HepG2 (cell line): Measurements from ENCODE around the gene SLC22A14. TPM values are rescaled to one million over a fixed set of nuclear protein-coding genes. Genes with fewer than 3 reads are reported as not detected.

Experiments used
- CREM ChIP-seq, 2 experiments: sonication (generic) in 1 of 2; formaldehyde crosslinking in 1 of 2; IDR thresholded peaks; 2 replicates each; pipeline versions ENCODE4 v1.4.0 to v1.6.1; 2016 to 2020; ENCODE audit warnings: antibody characterized with exemption in 1 of 2, mild to moderate bottlenecking in 1 of 2, missing genetic modification reagents in 1 of 2
- FOSL2 ChIP-seq: sonication (generic); formaldehyde crosslinking; IDR thresholded peaks from 2 replicates; pipeline ENCODE4 v1.4.0; 2020; ENCODE audit warnings: missing genetic modification reagents
- MAZ ChIP-seq, 2 experiments: sonication (generic) in 1 of 2; formaldehyde crosslinking in 1 of 2; IDR thresholded peaks; 2 replicates each; pipeline versions ENCODE4 v1.5.0 to v1.6.1; 2012 to 2020; ENCODE audit warnings: low read depth in 2 of 2, mild to moderate bottlenecking in 2 of 2, borderline replicate concordance in 1 of 2, improper control_type of control experiment in 1 of 2, low read length in 1 of 2, missing genetic modification reagents in 1 of 2, moderate library complexity in 1 of 2
- MEIS1 ChIP-seq: sonication (generic); formaldehyde crosslinking; IDR thresholded peaks from 2 replicates; pipeline ENCODE4 v1.9.0; 2021; ENCODE audit warnings: mild to moderate bottlenecking, missing genetic modification reagents, moderate library complexity, borderline replicate concordance
- RBFOX2 ChIP-seq: fragments of 200-400 bp; formaldehyde crosslinking; IDR thresholded peaks from 2 replicates; pipeline ENCODE4 v1.6.1; 2017; ENCODE audit warnings: low read depth, mild to moderate bottlenecking, low read length
- RCOR2 ChIP-seq: IDR thresholded peaks from 2 replicates; pipeline ENCODE4 v1.6.1; 2016; ENCODE audit warnings: missing biosample characterization, missing genetic modification reagents
- ZBTB21 ChIP-seq: sonication (generic); formaldehyde crosslinking; IDR thresholded peaks from 2 replicates; pipeline ENCODE4 v1.4.0; 2020; ENCODE audit warnings: missing genetic modification reagents
- ZNF24 ChIP-seq: fragments of 450-650 bp; IDR thresholded peaks from 2 replicates; pipeline ENCODE4 v1.6.1; 2017; ENCODE audit warnings: antibody characterized with exemption, mild to moderate bottlenecking
- ZNF674 ChIP-seq: sonication (generic); formaldehyde crosslinking; IDR thresholded peaks from 2 replicates; pipeline ENCODE4 v1.5.0; 2020; ENCODE audit warnings: low read depth, mild to moderate bottlenecking, missing genetic modification reagents
- polyA plus RNA-seq, 8 experiments: library from polyadenylated mRNA; depleted of rRNA in 3 of 8; stranded (reverse) in 7 of 8; unstranded in 1 of 8; fragments of >200 nt; fragmentation: Illumina TruSeq in 4 of 8; extraction: Trizol in 4 of 8; gene quantifications; 2 replicates each; pipeline versions ENCODE4 v1.2.1 to v1.2.3, GENCODE V29; 2011 to 2016; ENCODE audit warnings: low read depth in 4 of 8, missing spikeins in 1 of 8, mixed read lengths in 1 of 8; ENCODE audit not compliant: insufficient read depth in 1 of 8
- total RNA-seq, 5 experiments: library from RNA; depleted of rRNA; stranded (reverse); fragments of >200 nt; fragmentation: Illumina TruSeq; extraction: Trizol; gene quantifications; 2 replicates each; pipeline ENCODE4 v1.2.3, GENCODE V29; 2016; ENCODE audit warnings: low read depth in 1 of 5
- TF ChIP-seq, protein P1 (sequence below): IDR thresholded peaks from 2 replicates; pipeline ENCODE4 v1.6.1; 2016; ENCODE audit warnings: mild to moderate bottlenecking
- TF ChIP-seq, protein P2 (sequence below): sonication (generic); formaldehyde crosslinking; IDR thresholded peaks from 2 replicates; pipeline ENCODE4 v1.5.1; 2020; ENCODE audit warnings: missing genetic modification reagents, mild to moderate bottlenecking, borderline replicate concordance
- TF ChIP-seq, protein P3 (sequence below): sonication (generic); formaldehyde crosslinking; IDR thresholded peaks from 2 replicates; pipeline ENCODE4 v1.4.0; 2020; ENCODE audit warnings: mild to moderate bottlenecking, missing genetic modification reagents
- TF ChIP-seq, protein P4 (sequence below): IDR thresholded peaks from 2 replicates; pipeline ENCODE4 v1.6.1; 2016; ENCODE audit warnings: low read depth, control low read depth
- TF ChIP-seq, protein P5 (sequence below): sonication (generic); formaldehyde crosslinking; IDR thresholded peaks from 2 replicates; pipeline ENCODE4 v1.5.0; 2020; ENCODE audit warnings: missing genetic modification reagents

Gene SLC22A14
- total and polyA plus RNA-seq, 2 of the 13 experiments (the other 11 are each of a cell fraction or from before 2014, with no cell fraction given), result 0.03 TPM; not detected in 1

DNA sequence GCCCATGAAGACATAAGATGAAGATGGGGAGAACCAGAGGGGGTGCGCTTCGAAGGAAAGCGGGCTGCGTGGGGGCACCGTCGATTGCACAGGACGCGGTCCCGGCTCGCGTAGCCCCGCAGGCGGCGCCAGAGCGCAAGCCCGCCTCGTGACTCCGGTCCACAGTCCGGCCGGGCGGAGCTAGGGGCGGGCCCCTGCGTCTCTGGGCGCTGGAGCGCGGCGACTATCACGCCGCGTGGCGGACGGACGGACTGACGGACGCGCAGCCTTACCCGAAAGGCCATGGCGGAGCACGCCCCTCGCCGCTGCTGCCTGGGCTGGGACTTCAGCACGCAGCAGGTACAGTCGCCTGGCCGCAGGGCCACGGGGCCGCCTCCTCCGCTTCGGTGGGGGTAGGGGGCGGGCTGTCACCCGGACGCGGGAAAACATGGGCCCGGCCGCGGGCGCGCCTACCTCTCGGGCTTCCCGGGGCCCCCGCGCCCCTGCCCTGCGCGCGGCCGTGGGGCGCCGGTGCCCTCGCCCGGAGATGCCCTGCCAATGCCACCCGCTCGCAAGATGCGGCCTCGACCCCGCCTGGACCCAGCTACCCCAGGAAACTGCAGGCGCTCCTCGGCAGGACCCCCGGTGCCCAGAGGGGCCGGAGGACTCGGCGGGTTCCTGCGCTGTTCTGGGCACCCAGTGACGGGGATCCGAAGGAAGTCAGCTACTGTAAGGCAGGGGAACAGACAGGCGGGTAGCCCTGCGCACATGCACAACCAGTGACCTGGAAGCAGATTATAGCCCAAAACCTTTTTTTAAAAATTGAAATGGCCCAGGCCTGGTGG is 64.7 kb downstream of the SLC22A14 start, which contains the start of gene XYLB (continued):
- TF ChIP-seq MAZ (IDR thresholded peaks at IDR 0.05; ENCODE audit: borderline replicate concordance, low read depth, low read length) (no peak), MAZ (CRISPR knock-in tag; IDR thresholded peaks at IDR 0.05; ENCODE audit: low read depth) (peak; percentile 95), MEIS1 (peak; percentile 91; the same call in 1 of the 2 replicates), ZNF24 (peak; percentile 3; the same call in 1 of the 2 replicates), FOSL2 (peak; percentile 68), RBFOX2 (peak; percentile 95), CREM (IDR thresholded peaks at IDR 0.05) (no peak), CREM (CRISPR knock-in tag; IDR thresholded peaks at IDR 0.05) (no peak), ZBTB21 (CRISPR knock-in tag) (no peak), RCOR2 (CRISPR knock-in tag) (no peak; the same call in 1 of the 2 replicates), ZNF674 (CRISPR knock-in tag) (0 out of 2 replicates have a peak, but pooled peaks have one; percentile 25)
- TF ChIP-seq, protein P1, sequence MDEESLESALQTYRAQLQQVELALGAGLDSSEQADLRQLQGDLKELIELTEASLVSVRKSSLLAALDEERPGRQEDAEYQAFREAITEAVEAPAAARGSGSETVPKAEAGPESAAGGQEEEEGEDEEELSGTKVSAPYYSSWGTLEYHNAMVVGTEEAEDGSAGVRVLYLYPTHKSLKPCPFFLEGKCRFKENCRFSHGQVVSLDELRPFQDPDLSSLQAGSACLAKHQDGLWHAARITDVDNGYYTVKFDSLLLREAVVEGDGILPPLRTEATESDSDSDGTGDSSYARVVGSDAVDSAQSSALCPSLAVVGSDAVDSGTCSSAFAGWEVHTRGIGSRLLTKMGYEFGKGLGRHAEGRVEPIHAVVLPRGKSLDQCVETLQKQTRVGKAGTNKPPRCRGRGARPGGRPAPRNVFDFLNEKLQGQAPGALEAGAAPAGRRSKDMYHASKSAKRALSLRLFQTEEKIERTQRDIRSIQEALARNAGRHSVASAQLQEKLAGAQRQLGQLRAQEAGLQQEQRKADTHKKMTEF (CRISPR knock-in tag), result peak; percentile 95
- TF ChIP-seq, protein P2, sequence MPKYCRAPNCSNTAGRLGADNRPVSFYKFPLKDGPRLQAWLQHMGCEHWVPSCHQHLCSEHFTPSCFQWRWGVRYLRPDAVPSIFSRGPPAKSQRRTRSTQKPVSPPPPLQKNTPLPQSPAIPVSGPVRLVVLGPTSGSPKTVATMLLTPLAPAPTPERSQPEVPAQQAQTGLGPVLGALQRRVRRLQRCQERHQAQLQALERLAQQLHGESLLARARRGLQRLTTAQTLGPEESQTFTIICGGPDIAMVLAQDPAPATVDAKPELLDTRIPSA (CRISPR knock-in tag), result peak; percentile 99; the same call in 1 of the 2 replicates
- TF ChIP-seq, protein P3, sequence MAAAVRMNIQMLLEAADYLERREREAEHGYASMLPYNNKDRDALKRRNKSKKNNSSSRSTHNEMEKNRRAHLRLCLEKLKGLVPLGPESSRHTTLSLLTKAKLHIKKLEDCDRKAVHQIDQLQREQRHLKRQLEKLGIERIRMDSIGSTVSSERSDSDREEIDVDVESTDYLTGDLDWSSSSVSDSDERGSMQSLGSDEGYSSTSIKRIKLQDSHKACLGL (CRISPR knock-in tag), result peak; percentile 98
- TF ChIP-seq, protein P4, sequence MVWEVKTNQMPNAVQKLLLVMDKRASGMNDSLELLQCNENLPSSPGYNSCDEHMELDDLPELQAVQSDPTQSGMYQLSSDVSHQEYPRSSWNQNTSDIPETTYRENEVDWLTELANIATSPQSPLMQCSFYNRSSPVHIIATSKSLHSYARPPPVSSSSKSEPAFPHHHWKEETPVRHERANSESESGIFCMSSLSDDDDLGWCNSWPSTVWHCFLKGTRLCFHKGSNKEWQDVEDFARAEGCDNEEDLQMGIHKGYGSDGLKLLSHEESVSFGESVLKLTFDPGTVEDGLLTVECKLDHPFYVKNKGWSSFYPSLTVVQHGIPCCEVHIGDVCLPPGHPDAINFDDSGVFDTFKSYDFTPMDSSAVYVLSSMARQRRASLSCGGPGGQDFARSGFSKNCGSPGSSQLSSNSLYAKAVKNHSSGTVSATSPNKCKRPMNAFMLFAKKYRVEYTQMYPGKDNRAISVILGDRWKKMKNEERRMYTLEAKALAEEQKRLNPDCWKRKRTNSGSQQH (CRISPR knock-in tag), result peak; percentile 25; the same call in 1 of the 2 replicates
- TF ChIP-seq, protein P5, sequence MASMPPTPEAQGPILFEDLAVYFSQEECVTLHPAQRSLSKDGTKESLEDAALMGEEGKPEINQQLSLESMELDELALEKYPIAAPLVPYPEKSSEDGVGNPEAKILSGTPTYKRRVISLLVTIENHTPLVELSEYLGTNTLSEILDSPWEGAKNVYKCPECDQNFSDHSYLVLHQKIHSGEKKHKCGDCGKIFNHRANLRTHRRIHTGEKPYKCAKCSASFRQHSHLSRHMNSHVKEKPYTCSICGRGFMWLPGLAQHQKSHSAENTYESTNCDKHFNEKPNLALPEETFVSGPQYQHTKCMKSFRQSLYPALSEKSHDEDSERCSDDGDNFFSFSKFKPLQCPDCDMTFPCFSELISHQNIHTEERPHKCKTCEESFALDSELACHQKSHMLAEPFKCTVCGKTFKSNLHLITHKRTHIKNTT (CRISPR knock-in tag), result no peak
